Femur (tissue), 1 donor: ENCODE measurements around the gene CTRB1.

ENCODE experiments used
- DNase-seq: peaks from one replicate; pipeline ENCODE4 v3.0.0-alpha.2; 2017

The CTRB1 gene

DNA sequence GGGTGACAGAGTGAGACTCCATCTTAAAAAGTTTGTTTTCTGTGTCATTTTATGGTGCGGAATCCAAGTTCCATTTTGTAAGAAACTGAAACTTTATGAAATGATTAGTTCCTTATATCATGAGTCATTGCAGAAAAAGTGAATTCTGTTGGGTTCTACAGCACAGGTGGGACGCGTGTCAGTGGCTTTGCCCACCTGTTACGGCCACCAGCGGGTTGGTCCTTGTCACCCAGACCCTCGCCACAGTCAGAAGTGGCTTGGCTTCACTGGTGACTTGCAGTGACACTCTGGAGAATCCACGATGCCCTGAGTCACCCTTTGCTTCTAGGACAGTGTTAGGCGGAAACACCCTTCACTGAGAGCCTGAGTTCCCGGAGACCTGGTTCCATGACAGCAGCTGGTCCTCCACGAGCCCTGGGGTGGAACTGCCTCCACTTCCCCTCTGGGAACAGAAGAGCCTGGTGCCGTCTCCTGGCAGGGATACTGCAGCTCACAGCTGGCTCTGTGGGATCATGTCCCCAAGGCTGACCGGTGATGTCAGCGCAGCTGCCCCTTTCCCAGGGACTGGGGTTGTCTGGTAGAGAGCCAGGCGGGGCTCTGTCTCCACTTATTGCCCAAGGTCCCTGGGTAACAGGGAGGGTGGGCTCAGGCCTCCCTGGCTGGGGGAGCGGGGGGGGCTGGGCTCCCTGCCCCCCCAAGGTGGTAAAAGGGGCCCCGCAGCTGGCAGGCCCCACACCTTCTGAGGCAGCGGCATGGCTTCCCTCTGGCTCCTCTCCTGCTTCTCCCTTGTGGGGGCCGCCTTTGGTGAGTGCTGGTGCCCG lies at the start of gene CTRB1:
Gene CTRB1, plus strand, starts transcription at position 733 of the 821 bp plus-strand sequence. Its CDS starts 20 bp downstream, at position 753.
- DNase-seq: no peak

DNA sequence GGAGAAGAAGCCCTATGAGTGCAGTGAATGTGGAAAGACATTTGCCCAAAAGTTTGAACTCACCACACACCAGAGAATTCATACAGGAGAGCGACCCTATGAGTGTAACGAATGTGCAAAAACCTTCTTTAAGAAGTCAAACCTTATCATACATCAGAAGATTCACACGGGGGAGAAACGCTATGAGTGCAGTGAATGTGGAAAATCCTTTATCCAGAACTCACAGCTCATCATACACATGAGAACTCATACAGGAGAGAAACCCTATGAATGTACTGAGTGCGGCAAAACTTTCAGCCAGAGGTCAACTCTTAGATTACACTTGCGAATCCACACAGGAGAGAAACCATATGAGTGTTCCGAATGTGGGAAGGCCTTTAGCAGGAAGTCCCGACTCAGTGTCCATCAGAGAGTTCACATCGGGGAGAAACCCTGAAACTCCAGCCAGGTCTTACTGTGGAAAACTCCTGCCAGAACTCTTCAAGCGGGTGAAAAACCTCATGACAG lies 48.8 kb upstream of the CTRB1 start:
- no peak for DNase-seq

DNA sequence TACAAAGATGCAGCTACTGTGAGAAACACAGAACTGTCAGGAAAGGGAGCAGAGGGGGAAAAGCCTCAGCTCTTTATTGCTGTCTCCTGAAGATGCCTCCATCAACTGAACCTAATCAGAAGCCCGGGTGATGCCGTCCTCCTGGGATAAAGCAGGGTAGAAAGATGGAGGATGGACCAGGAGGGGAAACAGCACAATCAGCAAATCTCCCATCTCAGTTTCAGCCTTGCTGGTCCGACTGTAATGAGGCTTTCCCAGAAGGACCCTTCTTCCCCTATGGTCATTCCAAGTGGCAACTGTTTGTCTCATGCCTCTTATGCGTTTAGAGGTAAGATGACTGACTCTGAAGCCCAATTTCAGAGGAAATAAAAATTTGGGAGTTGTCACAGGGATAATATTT lies 46.2 kb upstream of the CTRB1 start:
- no peak for DNase-seq

DNA sequence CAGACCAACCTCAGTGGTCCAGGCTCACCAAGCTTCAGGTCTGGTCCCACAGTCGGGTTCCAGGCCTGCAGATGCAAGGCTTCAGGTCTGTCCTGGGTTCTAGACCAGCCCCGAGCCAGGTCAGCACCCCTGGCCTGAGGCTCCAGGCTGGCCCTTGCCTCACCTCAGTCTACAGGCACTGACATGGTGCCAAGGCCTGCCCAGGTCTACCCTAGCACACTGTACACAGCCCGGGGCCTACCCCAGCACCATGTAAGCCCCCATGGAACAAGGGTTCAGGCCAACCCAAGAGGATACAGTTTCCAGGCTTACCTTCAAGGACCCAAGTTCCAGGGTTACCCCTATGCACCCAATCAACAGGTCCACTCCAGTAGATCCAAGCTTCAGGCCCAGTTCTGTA lies 43.7 kb upstream of the CTRB1 start:
- no peak for DNase-seq

DNA sequence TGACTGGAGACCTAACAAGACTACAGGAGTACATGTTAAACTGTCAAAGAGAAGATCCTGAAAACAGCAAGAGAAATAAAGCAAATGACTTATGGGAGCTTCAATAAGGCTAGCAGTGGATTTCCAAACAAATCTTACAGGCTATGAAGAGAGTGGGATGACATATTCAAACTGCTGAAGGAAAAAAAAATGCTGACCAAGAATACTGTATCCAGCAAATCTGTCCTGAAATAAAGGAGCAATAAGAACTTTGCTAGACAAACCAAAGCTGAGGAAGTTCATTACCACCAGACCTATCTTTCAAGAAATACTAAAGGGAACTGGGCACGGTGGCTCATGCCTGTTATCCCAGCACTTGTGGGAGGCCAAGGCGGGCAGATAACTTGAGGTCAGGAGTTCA lies 41.9 kb upstream of the CTRB1 start:
- DNase-seq: no peak

DNA sequence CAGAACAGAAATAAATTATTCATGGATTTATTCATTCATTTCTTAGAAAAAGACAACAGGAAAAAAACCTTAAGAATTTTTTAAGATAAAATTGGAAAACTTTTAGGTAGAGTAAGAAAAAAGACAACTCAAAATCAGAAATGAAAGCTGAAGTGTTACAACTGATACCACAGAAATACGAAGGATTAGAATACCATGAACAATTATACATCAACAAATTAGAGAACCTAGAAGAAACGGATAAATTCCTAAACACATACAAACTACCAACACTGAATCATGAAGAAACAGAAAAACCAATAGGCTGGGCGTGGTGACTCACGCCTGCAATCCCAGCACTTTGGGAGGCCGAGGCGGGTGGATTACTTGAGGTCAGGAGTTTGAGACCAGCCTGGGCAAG lies 39.6 kb upstream of the CTRB1 start:
- DNase-seq: no peak

DNA sequence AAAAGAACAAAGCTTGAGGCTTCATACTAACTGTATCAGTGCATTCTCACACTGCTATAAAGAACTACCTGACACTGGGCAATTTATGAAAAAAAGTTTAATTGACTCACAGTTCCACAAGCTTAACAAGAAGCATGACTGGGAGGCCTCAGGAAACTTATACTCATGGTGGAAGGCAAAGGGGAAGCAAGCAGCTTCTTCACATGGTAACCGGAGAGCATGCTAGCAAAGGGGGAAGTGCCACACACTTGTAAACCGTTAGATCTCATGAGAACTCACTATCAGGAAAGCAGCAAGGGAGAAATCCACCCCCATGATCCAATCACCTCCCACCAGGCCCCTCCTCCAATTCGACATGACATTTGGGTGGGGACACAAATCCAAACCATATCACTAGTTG lies 37.2 kb upstream of the CTRB1 start:
- DNase-seq: no peak

DNA sequence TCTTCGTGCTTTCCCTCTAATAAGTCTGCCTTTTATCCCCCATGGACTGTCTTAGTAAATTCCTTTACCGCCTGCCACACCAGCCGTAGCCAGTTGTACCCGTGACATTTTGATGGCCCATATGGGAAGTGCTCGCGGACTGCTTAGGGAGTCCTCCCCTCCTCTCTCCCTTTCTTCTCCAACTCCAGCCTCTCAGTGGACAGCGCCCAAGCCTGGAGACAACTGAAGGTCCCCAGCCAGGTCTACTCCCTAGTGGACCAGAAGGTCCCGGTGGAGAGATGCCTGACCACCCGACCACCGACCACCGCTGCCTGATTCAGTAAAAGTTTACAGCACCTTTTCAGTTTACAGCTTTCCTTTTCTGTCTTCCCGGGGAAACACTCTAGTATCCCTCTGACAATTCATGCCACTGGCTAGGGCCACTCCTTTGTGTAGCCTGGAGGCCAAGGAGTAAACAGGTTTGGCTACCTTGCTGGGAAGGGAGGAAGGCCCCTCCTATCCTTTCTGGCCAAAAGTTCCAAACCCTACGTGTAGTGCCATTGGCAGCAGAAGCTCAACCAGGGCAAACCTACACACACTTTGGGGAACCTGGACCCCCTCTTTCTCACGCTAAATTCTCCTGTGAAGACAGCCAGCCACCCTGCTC lies 29.8 kb upstream of the CTRB1 start:
- no peak for DNase-seq

DNA sequence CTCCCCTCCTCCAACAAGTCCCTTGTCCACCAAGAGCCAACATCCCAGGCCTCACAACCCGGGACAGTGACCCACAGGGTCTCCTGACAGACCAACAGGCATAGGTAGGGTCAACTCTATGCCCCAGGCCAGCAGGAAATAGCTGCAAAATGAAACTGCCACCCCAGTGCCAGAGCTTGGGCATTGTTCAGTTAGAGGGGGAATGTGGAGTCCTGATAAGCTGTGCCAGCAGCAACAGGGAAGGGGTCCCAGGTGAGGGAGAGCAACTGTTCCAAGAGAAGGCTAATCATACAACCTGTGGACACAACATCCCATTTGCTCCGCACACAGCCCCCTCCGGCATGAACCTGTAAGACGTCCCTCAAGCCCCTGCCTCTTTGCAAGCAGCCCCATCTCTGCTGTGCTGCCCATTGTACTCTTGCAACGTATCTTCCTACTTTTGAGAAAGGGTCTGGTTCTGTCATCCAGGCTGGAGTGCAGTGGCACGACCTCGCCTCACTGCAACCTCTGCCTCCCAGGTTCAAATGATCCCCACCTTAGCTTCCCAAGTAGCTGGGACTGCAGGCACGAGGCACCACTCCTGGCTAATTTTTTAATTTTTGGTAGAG lies 29.0 kb upstream of the CTRB1 start:
- DNase-seq: no peak

DNA sequence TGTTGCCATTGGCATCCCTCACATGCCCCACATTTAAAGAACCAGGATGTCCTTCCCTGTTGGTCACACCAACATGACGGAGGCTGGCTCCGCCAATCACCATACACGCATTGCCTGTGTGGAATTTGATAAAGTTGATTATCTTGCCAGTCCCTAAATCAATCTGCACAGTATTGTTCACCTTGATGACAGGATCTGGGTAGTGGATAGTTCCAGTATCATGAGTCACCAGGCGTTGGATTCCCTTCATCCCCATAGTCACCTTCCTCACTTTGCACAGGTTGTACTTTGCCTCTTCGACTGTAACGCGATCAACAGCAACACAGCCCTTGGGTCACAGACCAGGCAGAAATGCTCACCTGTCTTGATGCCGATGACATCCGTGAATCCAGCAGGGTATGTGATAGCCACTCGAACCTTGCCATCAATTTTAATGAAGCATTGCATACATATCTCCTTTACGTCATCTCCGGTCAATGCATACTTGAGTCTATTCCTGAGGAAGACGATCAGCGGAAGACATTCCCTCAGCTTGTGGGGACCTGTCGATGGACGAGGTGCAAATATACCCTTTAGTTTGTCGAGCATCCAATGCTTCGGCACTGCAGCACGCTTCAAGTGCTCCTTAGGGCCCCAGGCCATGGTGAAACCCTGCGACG lies 26.1 kb upstream of the CTRB1 start:
- DNase-seq: no peak

DNA sequence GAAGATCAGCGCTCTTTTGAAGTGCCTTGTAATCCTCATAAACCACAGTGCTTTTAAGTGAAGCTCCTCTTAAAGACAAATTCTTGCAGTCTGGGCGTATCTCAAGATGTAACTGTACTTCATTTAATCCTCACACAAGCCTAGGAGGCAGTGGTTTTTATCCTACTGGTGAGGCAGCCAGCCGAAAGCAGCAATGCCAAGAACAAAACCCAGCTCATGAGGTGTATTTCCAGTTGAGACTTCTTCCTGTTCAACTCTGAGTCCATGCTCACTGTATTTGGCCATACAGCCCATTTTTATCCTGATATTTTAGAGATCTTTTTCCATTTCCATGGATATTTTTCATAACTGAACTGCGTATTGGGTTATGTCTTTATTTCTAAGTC lies 25.5 kb upstream of the CTRB1 start:
- no peak for DNase-seq

DNA sequence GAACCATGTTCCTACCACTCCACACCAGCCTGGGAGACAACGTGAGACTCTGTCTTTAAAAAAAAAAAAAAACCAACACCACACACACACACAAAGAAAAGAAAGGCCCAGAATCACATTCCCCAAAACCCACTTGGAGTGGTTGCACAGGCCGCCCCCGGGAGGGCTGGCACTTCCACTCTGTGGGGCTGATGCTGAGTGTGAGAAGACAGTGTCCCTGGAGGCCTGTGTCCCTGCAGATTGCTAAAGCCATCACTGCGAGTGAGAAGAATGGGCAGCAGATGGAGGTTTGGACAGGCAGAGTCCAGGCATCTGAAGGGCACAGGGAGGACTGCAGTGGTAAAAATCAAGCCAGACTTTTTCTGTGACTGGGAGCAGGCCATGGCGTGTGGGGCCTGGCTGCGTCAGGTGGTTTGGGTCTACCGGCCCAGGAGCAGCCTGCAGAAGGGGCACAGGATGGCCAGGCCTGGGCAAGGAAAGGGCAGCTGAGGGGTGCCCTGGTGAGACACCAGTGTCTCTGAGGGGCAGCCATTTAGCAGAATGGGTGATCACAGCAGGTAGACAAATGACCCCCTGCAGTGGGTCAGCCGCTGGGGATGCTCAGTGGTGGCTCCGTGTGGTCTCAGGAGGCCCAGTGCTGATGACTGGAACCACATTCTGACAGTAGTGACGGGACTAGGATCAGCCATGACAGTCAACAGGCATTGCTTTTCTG lies 24.9 kb upstream of the CTRB1 start:
- no peak for DNase-seq

DNA sequence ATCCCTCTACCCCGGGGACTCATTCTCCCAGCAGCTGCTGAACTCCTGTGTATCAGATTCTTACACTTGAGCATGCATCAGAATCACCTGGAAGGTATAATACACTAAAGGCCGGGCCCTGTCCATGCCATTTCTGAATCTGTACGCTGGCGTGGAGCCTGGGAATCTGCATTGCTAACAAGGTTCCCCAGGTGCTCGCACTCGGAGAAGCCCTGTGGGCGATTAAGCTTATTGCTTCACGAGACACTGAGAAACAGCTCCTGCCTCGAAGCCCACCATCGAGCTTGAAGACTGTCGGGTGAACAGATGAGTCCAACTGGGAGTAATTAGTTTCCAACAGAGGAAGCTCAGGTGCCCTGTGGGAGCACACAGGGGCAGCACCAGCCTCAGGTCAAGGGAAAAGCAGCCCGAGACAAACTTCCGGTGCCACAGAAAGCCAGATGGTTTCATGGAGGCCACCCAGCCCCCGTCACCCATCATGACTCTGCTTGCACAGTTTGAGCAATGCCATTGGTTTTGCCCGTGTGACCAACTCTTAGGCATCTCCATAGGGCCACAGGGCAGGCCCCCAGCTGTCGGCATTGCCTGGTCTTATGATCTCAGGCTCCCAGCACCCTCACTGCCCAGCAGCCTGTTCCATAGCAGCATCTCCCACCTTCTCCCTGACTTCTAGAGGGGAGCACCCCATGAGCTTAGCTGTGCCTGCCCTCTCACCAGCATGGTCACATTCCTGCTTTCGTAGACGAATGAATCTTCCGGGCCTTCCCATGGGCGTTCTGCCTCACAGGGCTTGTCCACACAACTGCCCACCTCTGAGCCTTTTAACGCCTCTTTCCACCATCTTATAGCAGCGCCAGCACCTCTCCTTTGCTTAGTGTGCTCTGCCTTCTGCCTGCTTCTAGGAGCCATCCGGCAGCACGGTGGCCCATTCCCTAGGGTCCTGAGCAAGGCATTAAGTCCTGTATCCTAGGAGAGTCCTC lies 22.7 kb upstream of the CTRB1 start:
- DNase-seq: no peak

DNA sequence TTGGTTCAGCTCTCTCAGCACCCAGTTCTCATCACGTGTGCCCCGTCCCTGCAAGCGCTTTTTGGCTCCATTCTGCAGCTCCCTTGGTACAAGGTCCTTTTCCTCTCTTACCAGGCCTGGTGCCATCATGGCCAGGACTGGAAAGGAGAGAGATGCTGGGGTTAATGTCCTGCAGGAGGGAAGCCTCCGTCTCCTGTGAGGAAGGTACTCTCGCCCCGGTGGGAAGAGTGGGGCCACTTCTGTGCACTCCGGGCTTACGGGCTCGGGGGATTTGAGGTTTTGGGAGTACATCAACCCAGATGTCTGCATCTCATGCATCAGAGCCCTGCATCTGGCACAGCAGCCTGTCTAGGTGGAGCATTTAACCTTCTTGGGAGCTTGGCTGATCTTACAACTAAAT lies 22.0 kb upstream of the CTRB1 start:
- DNase-seq: no peak

DNA sequence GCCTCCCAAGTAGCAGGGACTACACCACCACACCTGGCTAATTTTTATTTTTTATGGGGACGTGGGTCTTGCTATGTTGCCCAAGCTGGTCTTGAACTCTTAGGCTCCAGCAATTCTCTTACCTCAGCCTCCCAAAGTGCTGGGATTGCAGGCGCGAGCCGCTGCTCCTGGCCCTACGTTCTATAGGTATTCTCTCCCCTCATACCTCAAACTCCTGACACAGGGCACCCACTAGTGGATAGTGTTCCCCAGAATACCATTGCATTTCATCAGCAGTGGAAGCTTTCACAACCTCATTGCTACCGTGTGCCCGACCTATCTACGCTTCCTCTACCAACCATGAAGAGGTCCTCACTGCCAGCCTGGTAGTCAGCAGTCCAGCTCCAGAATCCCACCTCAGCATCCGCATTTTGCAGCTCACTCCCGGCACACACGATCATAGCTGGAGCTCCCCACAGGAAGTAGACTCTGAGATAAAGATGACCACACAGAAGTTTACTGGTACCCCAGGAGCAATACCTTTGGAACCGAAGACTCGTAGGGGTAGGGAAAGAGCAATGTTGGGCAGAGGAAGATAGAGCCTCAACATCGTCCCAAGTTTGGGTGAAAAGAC lies 21.2 kb upstream of the CTRB1 start:
- no peak for DNase-seq

DNA sequence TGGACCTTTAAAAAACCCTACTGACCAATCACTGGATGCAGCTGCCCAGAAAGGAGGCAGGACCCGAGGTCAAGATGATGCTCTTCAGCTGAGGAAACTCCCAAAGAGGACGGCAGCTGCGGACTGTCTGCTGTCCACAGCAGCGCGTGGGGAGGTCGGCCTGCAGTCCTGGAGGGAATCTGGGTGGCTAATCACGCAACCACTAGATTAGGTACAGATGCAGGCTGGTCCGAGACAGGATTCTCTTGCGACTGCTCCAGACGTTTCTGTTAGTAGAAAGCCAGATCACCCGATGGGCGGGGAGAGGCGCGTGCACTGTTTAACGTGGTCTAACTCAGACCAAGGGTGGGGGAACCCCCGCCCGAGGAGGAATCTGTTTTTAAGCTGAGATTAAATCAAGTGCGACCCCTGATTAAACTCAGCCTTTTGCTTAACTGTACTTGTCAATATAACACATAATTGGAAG lies 20.6 kb upstream of the CTRB1 start:
- DNase-seq: no peak

DNA sequence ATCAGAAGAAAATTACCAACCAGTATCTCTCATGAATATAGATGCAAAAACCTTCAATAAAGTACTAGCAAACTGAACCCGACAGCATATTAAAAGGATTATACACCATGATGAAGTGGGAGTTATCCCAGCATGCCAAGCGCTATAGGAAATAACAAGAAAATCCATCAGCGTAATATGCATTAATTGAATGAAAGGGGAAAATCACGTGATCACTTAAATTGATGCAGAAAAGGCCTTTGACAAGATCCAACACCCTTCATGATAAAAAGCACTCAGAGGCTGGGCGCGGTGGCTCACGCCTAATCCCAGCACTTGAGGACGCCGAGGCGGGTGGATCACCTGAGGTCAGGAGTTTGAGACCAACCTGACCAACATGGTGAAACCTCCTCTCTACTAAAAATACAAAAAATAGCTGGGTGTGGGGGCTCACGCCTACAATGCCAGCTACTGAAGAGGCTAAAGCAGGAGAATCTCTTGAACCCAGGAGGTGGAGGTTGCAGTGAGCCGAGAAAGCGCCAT lies 16.7 kb upstream of the CTRB1 start:
- no peak for DNase-seq

DNA sequence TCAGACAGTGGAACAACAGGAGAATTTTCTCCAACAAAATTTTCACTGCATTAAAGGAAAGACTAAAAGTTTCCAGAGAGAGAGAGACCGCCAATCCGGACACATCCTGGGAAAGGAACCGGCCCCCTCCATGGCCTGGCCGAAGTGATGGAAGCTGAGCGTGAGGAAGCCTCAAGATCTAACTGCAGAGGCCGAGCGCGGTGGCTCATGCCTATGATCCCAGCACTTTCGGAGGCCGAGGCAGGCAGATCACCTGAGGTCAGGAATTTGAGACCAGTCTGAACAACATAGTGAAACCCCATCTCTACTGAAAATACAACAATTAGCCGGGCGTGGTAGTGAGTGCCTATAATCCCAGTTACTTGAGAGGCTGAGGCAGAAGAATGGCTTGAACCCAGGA lies 15.7 kb upstream of the CTRB1 start:
- DNase-seq: no peak

DNA sequence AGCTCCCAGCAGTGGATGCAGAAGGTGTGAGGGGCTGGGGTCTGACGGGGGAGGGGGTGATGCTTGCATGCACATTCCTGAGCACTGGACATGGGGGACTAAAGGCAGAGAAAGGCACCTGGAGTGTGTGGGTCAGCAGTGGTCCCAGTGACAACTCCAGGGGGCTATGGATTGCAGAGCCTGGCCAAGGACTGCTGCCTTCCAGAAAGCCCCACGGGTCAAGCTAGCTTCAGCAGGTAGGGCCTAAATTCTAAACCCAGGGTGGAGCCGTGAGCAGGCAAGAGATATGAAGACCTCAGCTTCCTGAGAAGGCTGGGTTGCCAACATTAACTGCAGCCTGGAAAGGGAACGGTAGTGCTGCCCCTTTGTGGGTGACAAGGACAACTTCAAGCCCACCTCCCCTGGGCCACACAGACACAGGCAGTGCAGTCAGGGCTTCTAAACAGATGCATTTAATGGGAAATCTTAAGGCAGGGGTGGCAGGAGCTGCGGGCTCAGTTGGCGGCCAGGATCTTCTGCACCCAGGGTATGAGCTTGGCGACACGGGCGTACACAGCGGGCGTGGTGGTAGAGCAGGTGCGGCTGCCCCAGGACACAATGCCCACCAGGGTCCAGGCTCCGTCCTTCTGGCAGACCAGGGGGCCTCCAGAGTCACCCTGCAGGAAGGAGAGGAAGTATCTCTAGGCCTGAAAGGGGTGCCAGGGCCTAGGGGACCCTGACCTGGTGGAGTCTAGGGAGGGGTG lies 14.9 kb upstream of the CTRB1 start:
- no peak for DNase-seq

DNA sequence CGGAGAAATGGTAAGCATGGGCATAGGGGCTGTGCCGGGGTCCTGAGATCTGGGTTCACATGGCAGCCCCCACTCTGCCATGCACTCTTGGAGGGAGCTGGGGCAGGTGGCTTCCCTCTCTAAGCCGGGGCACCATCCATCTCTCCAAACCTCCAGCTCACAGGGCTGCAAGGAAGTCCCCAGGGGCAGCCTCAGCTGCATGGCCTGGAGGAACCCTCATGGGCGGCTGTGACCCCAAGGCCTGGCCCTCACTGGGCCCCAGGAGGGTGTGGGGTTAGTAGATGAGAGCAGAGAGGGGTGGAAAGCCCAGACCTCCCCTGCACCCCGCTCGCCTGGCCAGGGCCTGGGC lies 14.4 kb upstream of the CTRB1 start:
- no peak for DNase-seq
